GM06990 (cell line): ENCODE results near the gene KRTAP5-4.

Experiments used
- DNase-seq: peaks from one replicate; pipeline ENCODE4 v3.0.0-alpha.2; 2011; ENCODE audit not compliant: insufficient read length; ENCODE audit errors: extremely low read depth
- H3K27me3 ChIP-seq: replicated peaks from 2 replicates; pipeline ENCODE4 v1.6.0; 2011; ENCODE audit warnings: low read length; ENCODE audit not compliant: control insufficient read depth, insufficient read depth
- H3K36me3 ChIP-seq: 2 replicates; pipeline ENCODE4 v1.5.1; 2011; ENCODE audit warnings: low read length; ENCODE audit not compliant: control insufficient read depth, insufficient read depth
- H3K4me3 ChIP-seq: replicated peaks from 2 replicates; pipeline ENCODE4 v1.5.1; 2011; ENCODE audit warnings: low read depth, mild to moderate bottlenecking, control low read depth, low read length
- TF ChIP-seq, protein P1 (sequence below): IDR thresholded peaks from 2 replicates; pipeline ENCODE4 v1.5.1; 2011; ENCODE audit warnings: low read length, control low read depth, mild to moderate bottlenecking, inconsistent platforms; ENCODE audit not compliant: insufficient read depth, poor library complexity, severe bottlenecking

The KRTAP5-4 gene

DNA sequence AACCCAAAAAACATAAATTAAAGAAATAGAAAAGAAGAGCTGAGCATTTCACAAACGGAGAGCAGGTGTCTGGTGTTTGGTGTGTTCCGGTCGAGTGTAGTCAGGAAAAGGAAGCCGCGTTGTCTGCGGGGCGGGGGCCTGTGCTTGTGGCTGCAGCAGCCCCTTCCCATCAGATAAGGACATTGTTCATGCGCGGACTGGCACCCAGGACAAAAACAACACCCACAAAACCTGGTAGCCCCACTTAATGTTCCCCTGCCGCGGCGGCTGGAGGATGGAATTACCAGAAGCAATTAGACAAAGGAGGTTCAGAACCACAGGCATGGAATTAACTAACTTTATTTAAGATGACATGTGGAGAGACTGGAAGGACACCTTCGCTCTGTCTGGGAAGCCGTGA, 37.6 kb upstream of the KRTAP5-4 start:
- no peaks in the 10 kb centered on the region for H3K36me3 ChIP-seq
- no peak for DNase-seq

DNA sequence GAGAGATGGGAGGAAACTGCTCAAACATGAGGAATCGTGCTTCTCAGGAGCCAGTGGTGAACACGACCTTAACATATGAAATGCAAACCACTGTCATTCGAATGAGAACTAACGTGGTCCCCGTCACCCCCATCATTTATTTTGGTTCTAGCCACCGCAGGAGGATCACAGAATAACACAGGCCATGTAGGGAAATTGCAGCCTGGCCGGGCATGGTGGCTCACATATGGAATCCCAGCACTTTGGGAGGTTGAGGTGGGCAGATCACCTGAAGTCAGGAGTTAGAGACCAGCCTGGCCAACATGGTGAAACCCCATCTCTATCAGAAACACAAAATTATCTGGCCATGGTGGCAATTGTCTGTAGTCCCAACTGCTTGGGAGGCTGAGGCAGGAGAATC, 34.7 kb upstream of the KRTAP5-4 start:
- Histone ChIP-seq H3K27me3 (peaks cover 3% of the 10 kb centered on the region), H3K36me3 (no peaks in the 10 kb centered on the region), H3K4me3 (no peak overlapping the region)
- TF ChIP-seq, protein P1, sequence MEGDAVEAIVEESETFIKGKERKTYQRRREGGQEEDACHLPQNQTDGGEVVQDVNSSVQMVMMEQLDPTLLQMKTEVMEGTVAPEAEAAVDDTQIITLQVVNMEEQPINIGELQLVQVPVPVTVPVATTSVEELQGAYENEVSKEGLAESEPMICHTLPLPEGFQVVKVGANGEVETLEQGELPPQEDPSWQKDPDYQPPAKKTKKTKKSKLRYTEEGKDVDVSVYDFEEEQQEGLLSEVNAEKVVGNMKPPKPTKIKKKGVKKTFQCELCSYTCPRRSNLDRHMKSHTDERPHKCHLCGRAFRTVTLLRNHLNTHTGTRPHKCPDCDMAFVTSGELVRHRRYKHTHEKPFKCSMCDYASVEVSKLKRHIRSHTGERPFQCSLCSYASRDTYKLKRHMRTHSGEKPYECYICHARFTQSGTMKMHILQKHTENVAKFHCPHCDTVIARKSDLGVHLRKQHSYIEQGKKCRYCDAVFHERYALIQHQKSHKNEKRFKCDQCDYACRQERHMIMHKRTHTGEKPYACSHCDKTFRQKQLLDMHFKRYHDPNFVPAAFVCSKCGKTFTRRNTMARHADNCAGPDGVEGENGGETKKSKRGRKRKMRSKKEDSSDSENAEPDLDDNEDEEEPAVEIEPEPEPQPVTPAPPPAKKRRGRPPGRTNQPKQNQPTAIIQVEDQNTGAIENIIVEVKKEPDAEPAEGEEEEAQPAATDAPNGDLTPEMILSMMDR: no peak
- DNase-seq: no peak

More for the DNA sequence above, 37.6 kb upstream of the KRTAP5-4 start:
- TF ChIP-seq, protein P1: no peak
- H3K27me3 ChIP-seq: peaks cover 3% of the 10 kb centered on the region
- no peak overlapping the region for H3K4me3 ChIP-seq

DNA sequence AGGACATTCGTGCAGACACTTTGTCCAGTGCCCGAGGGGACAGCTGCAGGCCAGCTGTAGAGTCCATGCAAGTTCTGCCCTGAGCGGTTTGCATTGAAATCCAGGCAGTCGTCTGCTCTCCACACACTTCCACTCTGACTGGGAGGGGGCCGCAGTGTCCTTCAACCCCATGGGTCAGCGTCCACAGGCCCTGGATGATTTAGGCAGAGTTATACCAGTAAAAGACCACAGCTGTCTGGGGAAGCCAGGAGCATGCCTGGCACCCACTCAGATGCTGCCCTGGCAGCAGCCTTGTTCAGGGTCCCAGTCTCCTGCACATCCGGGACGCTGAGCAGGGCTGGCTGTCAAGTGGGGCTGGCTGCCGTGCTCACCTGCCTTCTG, 34.1 kb upstream of the KRTAP5-4 start:
- TF ChIP-seq, protein P1: no peak
- H3K36me3 ChIP-seq: no peaks in the 10 kb centered on the region
- H3K4me3 ChIP-seq: no peak overlapping the region
- H3K27me3 ChIP-seq: peaks cover 3% of the 10 kb centered on the region
- DNase-seq: no peak

DNA sequence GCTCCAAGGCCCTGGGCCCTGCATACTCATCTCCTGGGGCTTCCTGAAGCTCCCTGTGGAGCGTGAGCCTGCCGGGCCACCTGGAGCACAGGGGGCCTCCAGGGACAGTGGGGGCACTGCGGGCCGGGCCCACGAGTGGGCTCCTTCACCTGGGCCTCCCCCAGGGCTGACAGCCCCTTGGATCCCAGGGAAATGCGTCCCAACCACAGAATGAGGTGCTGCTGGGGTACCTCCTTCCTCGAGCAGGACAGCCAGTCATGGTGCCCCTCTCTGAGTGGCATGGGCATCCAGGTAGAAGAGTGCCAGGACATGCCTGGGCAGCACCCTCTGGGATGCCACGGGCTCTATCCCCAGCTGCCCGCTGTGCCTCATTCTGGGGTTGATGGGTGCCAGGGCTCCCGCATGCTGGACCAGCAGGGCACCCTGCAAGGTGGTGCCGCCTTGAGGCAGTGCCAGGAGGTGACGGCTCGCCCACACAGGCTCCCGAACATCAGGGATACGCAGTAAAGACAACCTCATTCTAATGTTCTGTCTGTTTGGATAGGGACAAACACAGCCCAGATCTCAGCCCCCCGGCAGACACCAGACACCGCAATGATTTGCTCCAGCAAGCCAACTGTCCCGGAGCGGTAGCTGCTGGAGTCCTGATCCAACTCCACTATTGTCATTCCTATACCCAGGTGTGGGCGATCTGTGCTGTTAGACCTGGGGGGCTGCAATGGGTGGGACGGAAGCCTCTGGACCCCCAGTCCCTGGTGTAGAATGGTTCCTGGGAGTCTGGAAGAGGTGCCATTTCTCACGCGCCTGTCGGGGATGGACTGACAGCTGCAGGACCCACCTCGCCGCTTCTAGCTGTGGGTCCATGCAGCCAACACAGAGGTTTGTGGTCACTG, 33.5 kb upstream of the KRTAP5-4 start:
- DNase-seq: no peak
- no peaks in the 10 kb centered on the region for H3K36me3 ChIP-seq
- TF ChIP-seq, protein P1: no peak
- peaks cover 3% of the 10 kb centered on the region for H3K27me3 ChIP-seq
- no peak overlapping the region for H3K4me3 ChIP-seq

DNA sequence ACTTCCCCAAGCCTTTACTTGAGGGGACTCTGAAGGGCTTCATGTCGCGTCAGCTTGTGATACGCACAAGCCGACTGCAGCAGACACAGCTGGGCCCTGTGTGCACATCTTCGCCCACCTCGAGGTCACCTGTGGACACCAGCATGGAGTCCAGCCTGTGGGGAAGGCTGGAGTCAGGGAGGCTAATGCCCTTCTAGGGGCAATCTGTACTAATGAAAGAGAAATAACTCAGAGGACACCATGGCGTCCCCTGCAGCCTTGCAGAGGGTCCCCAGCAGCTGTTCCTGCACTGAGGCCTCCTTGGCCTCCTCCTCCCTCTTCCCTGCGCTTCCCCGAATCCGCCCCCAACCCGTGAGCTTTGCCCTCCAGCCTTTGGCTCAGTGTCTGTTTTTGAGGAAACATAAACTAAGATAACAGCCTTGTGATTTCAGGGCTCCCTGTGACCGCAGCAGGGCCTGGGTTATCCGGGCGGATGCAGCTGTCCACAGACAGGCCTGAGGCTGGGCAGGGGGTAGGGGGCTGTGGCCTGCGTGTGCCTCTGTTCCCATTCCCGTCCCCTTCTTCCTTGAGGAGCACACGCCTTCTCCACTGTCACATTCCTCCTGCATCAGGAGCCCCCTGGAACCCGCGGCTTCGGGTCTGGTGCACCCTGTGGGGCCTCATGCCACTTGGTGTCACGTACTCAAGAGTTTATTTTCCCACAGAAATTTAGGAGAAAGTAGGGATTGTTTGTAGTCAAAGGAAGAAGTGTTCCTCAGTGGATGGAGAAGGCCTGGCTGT, 32.6 kb upstream of the KRTAP5-4 start:
- Histone ChIP-seq H3K4me3 (no peak overlapping the region), H3K27me3 (peaks cover 2% of the 10 kb centered on the region), H3K36me3 (no peaks in the 10 kb centered on the region)
- DNase-seq: no peak
- TF ChIP-seq, protein P1: no peak
